ENCODE results near the gene TMEM231. TPM values are rescaled to one million over a fixed set of nuclear protein-coding genes. Genes with fewer than 3 reads are reported as not detected.

The TMEM231 gene
- total RNA-seq, 1 donor from 2014 or later = 10.8 TPM

- Mint-ChIP-seq H3K27me3 (ENCODE audit: low read depth) (no peaks in the 10 kb centered on the region), H3K4me3 (no peak overlapping the region), H3K27ac (no peak overlapping the region), H3K36me3 (no peaks in the 10 kb centered on the region), H3K9me3 (no peaks in the 10 kb centered on the region), H3K4me1 (no peaks in the 10 kb centered on the region)
- DNase-seq (ENCODE audit: low spot score in 2 of 2, unreplicated experiment in 2 of 2) = no peak
- no peak for TF ChIP-seq CTCF (IDR thresholded peaks at IDR 0.05; ENCODE audit: unreplicated experiment)
Observed at GRCh38 chr16:75532142-75532765, 23.8 kb downstream of the TMEM231 start.

GRCh38 chr16:75529959-75530358 lies 26.1 kb downstream of the TMEM231 start:
- Mint-ChIP-seq H3K36me3 (no peaks in the 10 kb centered on the region), H3K27ac (no peak overlapping the region), H3K4me3 (no peak overlapping the region), H3K9me3 (no peaks in the 10 kb centered on the region), H3K27me3 (ENCODE audit: low read depth) (no peaks in the 10 kb centered on the region), H3K4me1 (no peaks in the 10 kb centered on the region)
- no peak for TF ChIP-seq CTCF (IDR thresholded peaks at IDR 0.05; ENCODE audit: unreplicated experiment)
- no peak for DNase-seq (ENCODE audit: low spot score in 2 of 2, unreplicated experiment in 2 of 2)

GRCh38 chr16:75529056-75529905 lies 26.8 kb downstream of the TMEM231 start:
- Mint-ChIP-seq H3K27me3 (ENCODE audit: low read depth) (no peaks in the 10 kb centered on the region), H3K9me3 (no peaks in the 10 kb centered on the region), H3K4me3 (no peak overlapping the region), H3K4me1 (no peaks in the 10 kb centered on the region), H3K36me3 (no peaks in the 10 kb centered on the region), H3K27ac (no peak overlapping the region)
- DNase-seq (ENCODE audit: low spot score in 2 of 2, unreplicated experiment in 2 of 2) = no peak
- TF ChIP-seq CTCF (IDR thresholded peaks at IDR 0.05; ENCODE audit: unreplicated experiment) = no peak

- Mint-ChIP-seq H3K4me3 (no peak overlapping the region), H3K27me3 (ENCODE audit: low read depth) (no peaks in the 10 kb centered on the region), H3K4me1 (no peaks in the 10 kb centered on the region), H3K36me3 (no peaks in the 10 kb centered on the region), H3K9me3 (no peaks in the 10 kb centered on the region), H3K27ac (no peak overlapping the region)
- TF ChIP-seq CTCF (IDR thresholded peaks at IDR 0.05; ENCODE audit: unreplicated experiment) = no peak
- no peak for DNase-seq (ENCODE audit: low spot score in 2 of 2, unreplicated experiment in 2 of 2)
Observed at GRCh38 chr16:75527825-75528299, 28.2 kb downstream of the TMEM231 start.

GRCh38 chr16:75526032-75526790 lies 29.8 kb downstream of the TMEM231 start:
- H3K36me3 Mint-ChIP-seq = no peaks in the 10 kb centered on the region
- DNase-seq (ENCODE audit: low spot score in 2 of 2, unreplicated experiment in 2 of 2) = no peak
- H3K27ac Mint-ChIP-seq = no peak overlapping the region
- H3K27me3 Mint-ChIP-seq (ENCODE audit: low read depth) = no peaks in the 10 kb centered on the region
- H3K4me3 Mint-ChIP-seq = no peak overlapping the region
- H3K9me3 Mint-ChIP-seq = no peaks in the 10 kb centered on the region
- TF ChIP-seq CTCF (IDR thresholded peaks at IDR 0.05; ENCODE audit: unreplicated experiment) = no peak
- no peaks in the 10 kb centered on the region for H3K4me1 Mint-ChIP-seq
